ENCODE measurements around the gene CCL2. TPM values are rescaled to one million over a fixed set of nuclear protein-coding genes. Genes with fewer than 3 reads are reported as not detected.

Gene CCL2
- total RNA-seq, 2 experiments from 2014 or later = not detected

DNA sequence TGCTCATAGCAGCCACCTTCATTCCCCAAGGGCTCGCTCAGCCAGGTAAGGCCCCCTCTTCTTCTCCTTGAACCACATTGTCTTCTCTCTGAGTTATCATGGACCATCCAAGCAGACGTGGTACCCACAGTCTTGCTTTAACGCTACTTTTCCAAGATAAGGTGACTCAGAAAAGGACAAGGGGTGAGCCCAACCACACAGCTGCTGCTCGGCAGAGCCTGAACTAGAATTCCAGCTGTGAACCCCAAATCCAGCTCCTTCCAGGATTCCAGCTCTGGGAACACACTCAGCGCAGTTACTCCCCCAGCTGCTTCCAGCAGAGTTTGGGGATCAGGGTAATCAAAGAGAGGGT is 272 bp downstream of the CCL2 start:
- Mint-ChIP-seq H3K4me1 (ENCODE audit: low read depth) (peaks cover 2% of the 10 kb centered on the region), H3K27ac (no peak overlapping the region), H3K36me3 (no peaks in the 10 kb centered on the region), H3K4me3 (no peak overlapping the region), H3K27me3 (peaks cover 48% of the 10 kb centered on the region), H3K9me3 (no peaks in the 10 kb centered on the region)
- POLR2A ChIA-PET = no interaction called here
- intact Hi-C loops (cut with micrococcal nuclease) = no loop called here
- DNase-seq = no peak
- CTCF ChIA-PET = interaction anchor here (0.8 to 1.2 kb wide), 2 partner anchors 54 to 106 kb away, joined by 3 to 4 read pairs; no protein-coding TSS in a partner anchor

DNA sequence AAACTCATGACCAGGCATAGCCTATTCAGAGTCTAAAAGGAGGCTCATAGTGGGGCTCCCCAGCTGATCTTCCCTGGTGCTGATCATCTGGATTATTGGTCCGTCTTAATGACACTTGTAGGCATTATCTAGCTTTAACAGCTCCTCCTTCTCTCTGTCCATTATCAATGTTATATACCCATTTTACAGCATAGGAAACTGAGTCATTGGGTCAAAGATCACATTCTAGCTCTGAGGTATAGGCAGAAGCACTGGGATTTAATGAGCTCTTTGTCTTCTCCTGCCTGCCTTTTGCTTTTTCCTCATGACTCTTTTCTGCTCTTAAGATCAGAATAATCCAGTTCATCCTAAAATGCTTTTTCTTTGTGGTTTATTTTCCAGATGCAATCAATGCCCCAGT is 756 bp downstream of the CCL2 start:
- H3K4me1 Mint-ChIP-seq (ENCODE audit: low read depth) = peaks cover 2% of the 10 kb centered on the region
- intact Hi-C loops (cut with micrococcal nuclease) = no loop called here
- no peaks in the 10 kb centered on the region for H3K36me3 Mint-ChIP-seq
- H3K9me3 Mint-ChIP-seq = no peaks in the 10 kb centered on the region
- H3K27ac Mint-ChIP-seq = no peak overlapping the region
- peaks cover 52% of the 10 kb centered on the region for H3K27me3 Mint-ChIP-seq
- CTCF ChIA-PET = interaction anchor here (0.8 to 1.5 kb wide), 3 partner anchors 55 to 106 kb away, joined by 3 to 4 read pairs (median 3); no protein-coding TSS in a partner anchor
- DNase-seq = no peak
- POLR2A ChIA-PET = no interaction called here
- no peak overlapping the region for H3K4me3 Mint-ChIP-seq

DNA sequence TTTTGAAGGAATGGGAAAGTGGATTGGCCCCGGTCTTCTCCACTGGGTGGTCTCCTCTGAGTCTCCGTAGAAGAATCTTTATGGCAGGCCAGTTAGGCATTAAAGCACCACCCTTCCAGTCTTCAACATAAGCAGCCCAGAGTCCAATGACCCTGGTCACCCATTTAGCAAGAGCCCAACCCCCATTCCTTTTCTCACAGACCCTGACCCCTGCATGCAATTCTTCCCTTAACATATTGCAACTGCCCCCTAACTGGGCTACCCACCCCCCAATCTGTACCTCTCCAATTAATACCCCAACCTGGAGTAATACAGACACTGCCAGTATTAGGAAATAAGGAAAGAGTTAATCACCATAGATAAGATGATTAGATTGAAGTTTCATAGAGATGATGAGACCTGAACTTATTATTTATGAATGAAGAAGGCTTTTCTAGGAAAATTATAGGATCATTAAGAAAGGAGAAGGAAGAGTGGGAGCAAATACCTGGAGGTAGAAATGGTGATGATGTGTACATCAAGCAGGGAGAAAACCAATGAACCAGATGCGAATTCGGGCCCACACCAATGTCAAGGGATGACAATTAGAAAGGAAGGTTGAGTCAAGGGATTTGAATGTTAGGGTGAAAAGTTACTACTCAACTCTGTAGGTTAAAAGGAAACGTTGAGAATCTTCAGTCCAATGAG is 2.4 kb downstream of the CCL2 start:
- no peak for DNase-seq
- Mint-ChIP-seq H3K4me3 (no peak overlapping the region), H3K36me3 (no peaks in the 10 kb centered on the region), H3K27me3 (peaks cover 55% of the 10 kb centered on the region), H3K4me1 (ENCODE audit: low read depth) (peaks cover 2% of the 10 kb centered on the region), H3K27ac (no peak overlapping the region), H3K9me3 (no peaks in the 10 kb centered on the region)
- intact Hi-C loops (cut with micrococcal nuclease) = no loop called here
- POLR2A ChIA-PET = no interaction called here
- CTCF ChIA-PET = interaction anchor here (1.5 kb wide), 1 partner anchor 86 kb away, joined by 3 read pairs; no protein-coding TSS in a partner anchor

DNA sequence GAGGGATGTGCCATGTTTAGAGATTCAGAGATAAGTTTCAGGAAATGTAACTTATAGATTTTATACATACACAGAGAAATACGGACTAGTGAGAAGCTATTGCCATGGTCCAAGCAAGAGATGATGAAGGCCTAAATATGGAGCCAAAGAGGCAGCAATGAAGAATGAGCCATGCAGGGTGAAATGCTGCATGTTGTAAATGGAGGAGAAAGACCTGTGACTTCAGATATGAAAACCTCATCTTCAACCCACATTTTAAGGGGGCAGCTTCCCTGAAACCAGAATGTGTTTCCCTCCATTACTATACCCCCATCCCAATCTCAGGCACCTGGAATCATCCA is 2.9 kb downstream of the CCL2 start:
- intact Hi-C loops (cut with micrococcal nuclease) = no loop called here
- no peak for DNase-seq
- Mint-ChIP-seq H3K36me3 (no peaks in the 10 kb centered on the region), H3K27ac (no peak overlapping the region), H3K9me3 (no peaks in the 10 kb centered on the region), H3K4me1 (ENCODE audit: low read depth) (no peaks in the 10 kb centered on the region), H3K27me3 (peaks cover 51% of the 10 kb centered on the region), H3K4me3 (no peak overlapping the region)
- POLR2A ChIA-PET = no interaction called here
- CTCF ChIA-PET = no interaction called here

DNA sequence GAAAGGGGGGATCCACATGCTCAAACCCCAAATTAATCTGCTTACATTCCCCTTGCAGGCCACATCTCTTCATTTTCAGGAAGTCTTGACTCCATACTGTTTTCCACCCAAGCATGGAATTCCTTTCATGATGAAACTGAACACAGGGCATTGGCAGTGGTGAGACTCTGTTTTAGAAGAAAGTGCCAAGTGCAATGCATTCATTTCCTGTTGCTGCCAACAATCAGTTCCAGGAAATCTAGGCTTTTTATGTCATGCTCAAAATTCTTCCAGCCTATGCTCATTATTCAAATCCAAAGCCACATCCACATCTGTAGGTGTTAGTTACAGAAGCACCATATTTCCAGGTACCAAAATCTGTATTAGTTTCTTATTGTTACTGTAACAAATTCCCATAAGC is 4.1 kb downstream of the CCL2 start:
- POLR2A ChIA-PET = no interaction called here
- DNase-seq = no peak
- Mint-ChIP-seq H3K4me3 (no peak overlapping the region), H3K4me1 (ENCODE audit: low read depth) (no peaks in the 10 kb centered on the region), H3K9me3 (no peaks in the 10 kb centered on the region), H3K27ac (no peak overlapping the region), H3K27me3 (peaks cover 46% of the 10 kb centered on the region), H3K36me3 (no peaks in the 10 kb centered on the region)
- intact Hi-C loops (cut with micrococcal nuclease) = no loop called here
- CTCF ChIA-PET = no interaction called here

DNA sequence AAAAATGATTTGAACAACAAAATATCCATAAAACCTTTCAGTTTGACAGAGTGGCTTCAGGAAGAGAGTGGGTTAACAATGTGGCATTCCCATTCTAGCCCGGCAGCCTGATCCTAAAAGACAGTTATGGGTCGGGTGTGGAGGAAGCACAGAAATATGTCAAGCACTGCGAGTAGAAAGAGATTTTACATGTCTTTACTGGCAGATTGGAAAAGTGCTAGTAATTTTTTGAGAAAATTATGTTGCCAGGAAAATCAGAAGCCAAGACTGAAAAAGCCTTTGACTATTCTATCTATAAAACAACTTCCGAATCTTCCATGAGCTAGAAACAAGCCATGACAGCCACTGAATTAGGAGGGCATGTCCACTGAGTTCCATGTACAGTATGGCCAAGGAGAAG is 5.8 kb downstream of the CCL2 start:
- CTCF ChIA-PET = no interaction called here
- no peaks in the 10 kb centered on the region for H3K9me3 Mint-ChIP-seq

DNA sequence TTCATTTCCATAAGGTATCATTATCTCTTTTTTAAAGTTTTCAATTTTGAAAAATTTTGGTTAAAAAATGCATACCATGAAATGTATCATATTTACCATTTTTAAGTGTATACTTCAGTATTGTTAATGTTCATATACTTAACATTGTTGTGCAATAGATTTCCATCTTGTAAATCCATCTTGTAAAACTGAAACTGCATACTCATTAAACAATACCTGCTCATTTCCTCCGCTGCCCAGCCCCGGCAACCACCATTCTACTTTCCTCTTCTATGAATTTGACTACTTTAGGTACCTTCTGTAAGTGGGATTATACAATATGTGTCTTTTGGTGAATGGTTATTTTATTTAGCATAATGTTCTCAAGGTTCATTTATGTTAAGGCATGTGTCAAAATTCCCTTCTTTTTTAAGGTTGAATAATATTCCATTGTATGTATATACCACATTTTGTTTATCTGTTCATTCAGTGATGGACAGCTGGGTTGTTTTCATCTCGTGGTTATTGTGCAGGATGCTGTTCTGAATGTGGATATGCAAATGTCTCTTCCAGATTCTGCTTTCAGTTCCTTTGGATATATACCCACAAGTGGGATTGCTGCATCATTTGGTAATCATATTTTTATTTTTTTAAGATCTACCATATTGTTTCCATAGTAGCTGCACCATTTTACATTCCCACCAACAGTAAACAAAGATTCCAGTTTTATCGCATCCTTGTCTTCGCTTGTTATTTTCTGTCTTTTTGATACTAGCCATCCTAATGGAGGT is 6.7 kb downstream of the CCL2 start:
- intact Hi-C loops (cut with micrococcal nuclease) = loop anchor here (5.0 kb wide), 1 partner anchor 59 kb away; no protein-coding TSS in a partner anchor

More for the DNA sequence above, 5.8 kb downstream of the CCL2 start:
- Mint-ChIP-seq H3K27me3 (peaks cover 51% of the 10 kb centered on the region), H3K4me1 (ENCODE audit: low read depth) (no peaks in the 10 kb centered on the region), H3K36me3 (no peaks in the 10 kb centered on the region), H3K4me3 (no peak overlapping the region), H3K27ac (no peak overlapping the region)
- POLR2A ChIA-PET = no interaction called here
- no peak for DNase-seq
- intact Hi-C loops (cut with micrococcal nuclease) = loop anchor here (5.0 kb wide), 1 partner anchor 59 kb away; no protein-coding TSS in a partner anchor

DNA sequence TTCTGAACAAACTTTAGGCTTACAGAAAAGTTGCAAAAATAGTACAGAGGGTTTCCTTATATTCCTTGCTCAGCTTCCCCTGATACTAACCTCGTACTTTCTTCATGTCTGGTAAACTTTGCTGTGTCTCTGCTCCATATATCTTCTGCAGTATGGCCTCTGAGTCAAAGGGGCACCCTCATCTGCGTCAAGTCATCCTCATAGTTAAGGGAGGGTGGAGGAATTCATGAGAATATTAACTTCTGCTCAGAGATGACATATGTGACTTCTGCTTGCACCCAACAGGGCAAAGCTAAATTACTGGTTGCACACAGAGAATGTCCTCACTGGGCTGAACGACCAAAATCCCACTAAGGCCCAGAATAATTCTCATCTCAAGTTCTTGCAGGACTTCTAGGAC is 10.6 kb downstream of the CCL2 start:
- Mint-ChIP-seq H3K4me1 (ENCODE audit: low read depth) (no peaks in the 10 kb centered on the region), H3K27ac (no peak overlapping the region), H3K9me3 (no peaks in the 10 kb centered on the region), H3K36me3 (no peaks in the 10 kb centered on the region), H3K27me3 (peaks cover 37% of the 10 kb centered on the region), H3K4me3 (no peak overlapping the region)
- POLR2A ChIA-PET = no interaction called here
- no peak for DNase-seq
- CTCF ChIA-PET = no interaction called here
- intact Hi-C loops (cut with micrococcal nuclease) = no loop called here

More for the DNA sequence above, 6.7 kb downstream of the CCL2 start:
- Mint-ChIP-seq H3K4me1 (ENCODE audit: low read depth) (no peaks in the 10 kb centered on the region), H3K4me3 (no peak overlapping the region), H3K9me3 (no peaks in the 10 kb centered on the region), H3K27me3 (peaks cover 53% of the 10 kb centered on the region), H3K27ac (no peak overlapping the region), H3K36me3 (no peaks in the 10 kb centered on the region)
- DNase-seq = peak; percentile 46
- ChIA-PET POLR2A (no interaction called here), CTCF (interaction anchor here (1.3 kb wide), 1 partner anchor 100 kb away, joined by 3 read pairs; no protein-coding TSS in a partner anchor)

DNA sequence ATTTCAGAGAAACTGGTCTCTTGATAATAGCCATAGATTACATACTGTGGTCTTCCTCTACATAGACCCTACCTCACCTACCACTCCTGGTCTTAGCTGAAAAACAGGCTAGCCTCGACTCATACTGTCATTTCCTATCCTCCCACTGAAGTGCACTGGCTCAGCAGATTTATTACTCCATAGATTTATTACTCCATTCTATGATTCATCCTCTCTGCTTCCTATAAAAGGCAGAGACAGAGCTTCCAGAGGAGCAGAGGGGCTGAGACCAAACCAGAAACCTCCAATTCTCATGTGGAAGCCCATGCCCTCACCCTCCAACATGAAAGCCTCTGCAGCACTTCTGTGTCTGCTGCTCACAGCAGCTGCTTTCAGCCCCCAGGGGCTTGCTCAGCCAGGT is 14.9 kb downstream of the CCL2 start, which contains the start of gene CCL7:
TSS of gene CCL7 (plus strand) at position 253 of the 400 bp plus-strand sequence. CDS start at position 323, 70 bp downstream.
- intact Hi-C loops (cut with micrococcal nuclease) = no loop called here
- no peaks in the 10 kb centered on the region for H3K36me3 Mint-ChIP-seq
- H3K4me1 Mint-ChIP-seq (ENCODE audit: low read depth) = no peaks in the 10 kb centered on the region
- peaks cover 47% of the 10 kb centered on the region for H3K27me3 Mint-ChIP-seq
- ChIA-PET CTCF (interaction anchor here (2.0 kb wide), 1 partner anchor 91 kb away, joined by 6 read pairs; no protein-coding TSS in a partner anchor), POLR2A (no interaction called here)
- H3K27ac Mint-ChIP-seq = no peak within 1 kb of the TSS
- H3K9me3 Mint-ChIP-seq = no peaks in the 10 kb centered on the region
- no peak for DNase-seq
- H3K4me3 Mint-ChIP-seq = no peak within 1 kb of the TSS

DNA sequence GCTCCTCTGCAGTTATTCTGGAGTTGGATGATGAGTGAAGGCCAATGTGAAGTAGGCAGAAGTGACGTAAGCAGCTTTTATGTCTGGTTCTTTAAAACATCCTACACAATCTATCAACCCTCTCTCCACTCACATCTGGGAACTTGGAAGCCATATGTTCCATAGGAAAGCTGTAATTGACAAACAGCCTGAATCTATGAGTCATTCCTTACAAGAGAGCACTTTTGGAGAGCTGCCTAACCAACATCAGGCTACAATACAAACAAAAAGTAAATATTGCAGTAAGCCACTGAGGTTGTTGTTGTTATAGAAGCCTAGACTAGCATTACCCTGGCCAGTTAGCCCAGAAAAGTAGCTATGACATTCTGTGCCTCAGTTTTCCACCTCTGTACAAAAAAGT is 20.8 kb downstream of the CCL2 start:
- H3K4me3 Mint-ChIP-seq = no peak overlapping the region
- no peaks in the 10 kb centered on the region for H3K36me3 Mint-ChIP-seq
- no peaks in the 10 kb centered on the region for H3K4me1 Mint-ChIP-seq (ENCODE audit: low read depth)
- DNase-seq = no peak
- no peak overlapping the region for H3K27ac Mint-ChIP-seq
- H3K27me3 Mint-ChIP-seq = peaks cover 56% of the 10 kb centered on the region
- H3K9me3 Mint-ChIP-seq = no peaks in the 10 kb centered on the region
- CTCF ChIA-PET = interaction anchor here (1.0 kb wide), 1 partner anchor 86 kb away, joined by 5 read pairs; no protein-coding TSS in a partner anchor
- intact Hi-C loops (cut with micrococcal nuclease) = no loop called here
- POLR2A ChIA-PET = no interaction called here

DNA sequence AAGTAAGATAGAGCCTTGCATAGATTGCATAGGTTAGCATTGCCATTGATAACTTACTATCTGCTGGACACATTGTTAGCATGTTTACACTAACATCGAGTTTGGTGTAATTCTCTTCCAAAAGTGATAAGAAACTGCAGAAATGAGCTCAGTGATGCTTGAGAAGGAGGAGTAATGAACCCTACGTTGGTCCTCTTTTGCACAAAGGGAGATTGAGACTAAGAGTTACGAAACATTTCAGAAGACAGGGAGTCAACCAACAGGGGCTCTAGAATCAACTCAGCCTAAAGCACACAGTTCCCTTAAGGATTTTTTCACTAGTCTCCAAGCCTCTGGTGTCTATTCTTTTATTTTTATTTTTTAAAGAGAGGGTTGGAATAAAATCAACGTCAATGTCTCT is 21.7 kb downstream of the CCL2 start:
- Mint-ChIP-seq H3K27me3 (peaks cover 53% of the 10 kb centered on the region), H3K27ac (no peak overlapping the region), H3K36me3 (no peaks in the 10 kb centered on the region), H3K9me3 (no peaks in the 10 kb centered on the region), H3K4me3 (no peak overlapping the region), H3K4me1 (ENCODE audit: low read depth) (no peaks in the 10 kb centered on the region)
- DNase-seq = no peak
- ChIA-PET POLR2A (no interaction called here), CTCF (no interaction called here)
- intact Hi-C loops (cut with micrococcal nuclease) = no loop called here

DNA sequence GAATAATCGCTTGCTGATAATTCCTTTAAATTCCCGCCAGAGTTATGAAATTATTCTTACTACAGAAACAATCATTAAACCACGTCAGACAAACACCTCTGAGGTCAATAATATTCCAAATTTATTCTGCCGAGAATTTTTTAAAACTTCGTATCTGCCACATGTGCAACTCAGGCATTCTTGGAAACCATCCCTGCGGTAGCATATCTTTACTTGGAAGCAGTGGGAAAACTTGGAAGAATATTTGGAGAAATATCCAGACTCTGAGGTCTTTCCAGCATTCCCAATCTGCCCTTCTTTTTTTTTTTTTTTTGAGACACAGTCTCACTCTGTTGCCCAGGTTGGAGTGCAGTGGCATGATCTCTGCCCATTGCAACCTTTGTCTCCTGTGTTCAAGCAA is 28.5 kb downstream of the CCL2 start:
- POLR2A ChIA-PET = no interaction called here
- no peak overlapping the region for H3K27ac Mint-ChIP-seq
- intact Hi-C loops (cut with micrococcal nuclease) = no loop called here
- H3K27me3 Mint-ChIP-seq = peaks cover 36% of the 10 kb centered on the region
- no peaks in the 10 kb centered on the region for H3K9me3 Mint-ChIP-seq
- no peaks in the 10 kb centered on the region for H3K4me1 Mint-ChIP-seq (ENCODE audit: low read depth)
- DNase-seq = no peak
- H3K36me3 Mint-ChIP-seq = no peaks in the 10 kb centered on the region
- no peak overlapping the region for H3K4me3 Mint-ChIP-seq
- CTCF ChIA-PET = no interaction called here

All from activated CD4-positive, alpha-beta memory T cell treated with anti-CD3 and anti-CD28 coated beads for 36 hours (primary cell).